GM19395 (cell line): ENCODE data around the gene C1QL3.

Experiments used
- ATAC-seq: cut with Tn5 transposase; IDR thresholded peaks from one replicate; pipeline ENCODE4 v1.9.1; 2021; ENCODE audit warnings: mild to moderate bottlenecking, moderate library complexity; ENCODE audit not compliant: unreplicated experiment

Gene C1QL3

DNA sequence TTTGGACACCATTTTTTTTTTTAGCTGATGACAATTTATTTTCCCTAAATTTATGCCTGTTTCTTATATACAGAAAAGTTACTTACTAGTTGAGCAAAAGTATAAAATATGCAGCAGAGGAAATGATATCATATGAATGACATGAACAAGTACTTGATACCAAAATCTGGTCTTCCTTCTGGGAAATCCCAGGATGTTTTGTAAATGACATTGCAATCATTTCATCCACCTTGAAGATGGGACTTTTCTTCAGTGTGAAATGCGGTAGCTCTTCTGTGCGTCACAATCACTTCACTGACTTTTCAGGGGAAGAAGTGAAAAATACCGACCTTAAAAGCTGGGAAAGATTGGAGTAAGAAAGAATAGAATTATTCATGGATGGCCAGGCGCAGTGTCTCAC, 23.8 kb downstream of the C1QL3 start:
- ATAC-seq = no peak

DNA sequence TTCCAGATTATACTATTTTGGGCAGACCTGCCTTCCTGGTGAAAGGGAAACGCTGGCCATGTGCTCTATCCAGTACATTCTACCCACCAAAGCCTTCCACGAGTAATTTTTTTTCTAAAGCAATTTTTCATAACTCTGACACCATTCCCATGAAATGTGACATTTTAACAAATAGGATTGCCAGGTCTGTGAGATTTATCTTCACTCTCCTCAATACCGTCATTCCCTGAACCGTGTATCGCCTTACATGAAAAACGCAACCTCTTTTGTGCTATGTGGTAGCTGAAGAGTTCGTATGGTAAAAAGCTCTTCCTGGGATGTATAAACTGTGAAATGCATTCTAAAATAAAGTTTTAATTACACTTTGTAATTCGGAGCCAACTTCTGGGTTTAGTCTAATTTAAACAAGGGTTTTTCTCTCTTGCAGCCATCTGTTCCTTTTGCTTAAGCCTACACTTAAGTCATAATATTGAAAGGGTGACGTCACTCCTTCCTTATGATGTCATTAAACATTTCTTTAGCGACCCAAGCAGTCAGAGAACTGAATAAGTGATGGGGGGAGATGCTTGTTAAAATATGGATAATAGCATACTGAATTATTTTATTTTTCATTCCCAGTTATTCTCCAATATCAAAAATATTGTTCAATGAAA, 27.7 kb downstream of the C1QL3 start:
- ATAC-seq = no peak

DNA sequence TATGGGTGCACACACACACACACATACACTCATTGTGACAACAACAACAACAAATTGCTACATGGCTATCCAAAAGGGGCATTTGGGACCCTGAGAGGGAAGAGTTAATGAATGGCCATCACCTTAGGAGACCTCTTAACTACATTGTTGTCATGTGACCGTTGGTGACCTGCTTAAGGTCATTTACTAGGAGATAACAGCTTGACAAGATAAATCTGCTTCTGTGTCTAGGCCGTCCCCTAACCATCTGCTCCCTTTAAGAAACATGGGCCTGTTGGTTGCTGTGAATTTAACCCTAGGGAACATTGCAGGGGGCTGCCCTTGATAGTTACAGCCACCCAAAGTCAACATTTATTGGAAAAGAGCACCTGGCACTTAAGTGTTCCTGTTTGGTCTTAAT, 29.7 kb downstream of the C1QL3 start:
- no peak for ATAC-seq

DNA sequence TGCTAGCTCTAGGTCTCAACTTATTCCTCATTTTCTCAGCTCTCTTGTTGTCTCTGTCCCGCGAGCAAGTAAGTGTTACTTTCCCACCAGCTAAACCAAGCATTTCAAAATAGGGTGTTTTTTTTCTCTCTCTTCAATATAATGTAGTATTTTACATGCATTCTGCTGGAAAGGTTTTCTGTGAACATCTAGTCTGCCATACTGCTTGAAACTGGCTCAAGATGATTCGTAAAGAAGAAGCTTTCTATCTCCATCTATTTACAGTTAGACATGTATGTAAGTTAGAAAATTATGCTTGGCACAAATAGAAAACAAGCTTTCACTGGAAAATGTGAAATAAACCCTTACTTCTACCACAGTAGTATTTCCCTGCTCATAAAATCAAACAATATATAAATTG, 31.2 kb downstream of the C1QL3 start:
- ATAC-seq = no peak

DNA sequence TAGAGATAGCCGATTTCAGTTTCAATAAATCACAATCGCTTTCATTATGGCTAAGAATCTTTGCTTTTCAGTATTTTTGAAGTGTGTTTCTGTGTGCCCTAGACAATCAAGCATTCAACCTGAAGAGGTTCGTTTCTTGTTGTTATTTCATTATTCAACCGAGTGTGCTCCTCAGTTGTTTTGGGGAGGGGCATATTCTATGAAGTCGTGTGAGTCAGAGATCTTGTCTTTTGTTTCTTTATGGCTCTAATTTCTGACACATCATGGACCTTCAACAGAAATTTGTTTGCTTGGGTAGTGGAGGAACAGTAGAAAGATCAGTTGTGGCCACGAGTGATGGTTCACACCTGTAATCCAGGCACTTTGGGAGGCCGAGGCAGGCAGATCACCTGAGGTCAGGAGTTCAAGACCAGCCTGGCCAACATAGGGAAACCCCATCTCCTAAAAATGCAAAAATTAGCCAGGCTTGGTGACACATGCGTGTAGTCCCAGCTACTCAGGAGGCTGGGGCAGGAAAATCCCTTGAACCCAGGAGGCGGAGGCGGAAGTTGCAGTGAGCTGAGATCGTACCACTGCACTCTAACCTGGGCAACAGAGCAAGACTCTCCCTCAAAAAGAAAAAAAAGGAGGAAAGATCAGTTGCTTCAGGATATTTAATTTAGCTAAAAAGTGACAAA, 38.3 kb downstream of the C1QL3 start:
- no peak for ATAC-seq

DNA sequence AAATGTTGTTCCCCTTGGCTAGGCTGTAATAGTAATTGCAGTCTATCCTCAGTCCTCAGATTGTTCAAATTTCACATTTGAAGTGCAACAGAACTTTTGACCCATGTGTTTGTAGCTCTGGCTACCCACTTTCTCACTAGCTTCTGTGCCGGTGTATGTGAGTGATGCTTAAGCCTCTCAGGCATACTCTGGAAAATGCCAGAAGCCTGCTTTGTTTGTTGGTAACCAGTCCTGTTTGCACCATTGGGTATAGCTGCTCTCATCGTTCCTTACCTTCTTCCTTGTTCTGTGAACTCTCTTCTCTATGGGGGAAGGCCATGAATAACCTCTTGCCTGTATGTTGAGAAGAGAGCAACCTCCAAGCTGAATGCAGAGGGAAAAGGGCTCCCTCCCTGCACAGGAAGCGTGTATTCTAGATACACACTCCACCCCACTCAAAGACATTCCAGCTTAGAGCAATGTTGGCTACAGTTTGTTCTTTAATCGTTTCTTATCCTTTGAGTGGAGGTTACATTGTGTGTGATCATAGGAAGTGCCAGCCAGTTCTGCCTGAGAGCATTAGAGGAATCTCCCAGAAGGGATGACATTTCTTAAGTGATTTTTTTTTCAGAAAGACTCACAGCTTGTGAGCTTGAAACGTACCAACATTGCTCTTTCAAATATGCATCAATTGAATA, 40.5 kb downstream of the C1QL3 start:
- no peak for ATAC-seq

DNA sequence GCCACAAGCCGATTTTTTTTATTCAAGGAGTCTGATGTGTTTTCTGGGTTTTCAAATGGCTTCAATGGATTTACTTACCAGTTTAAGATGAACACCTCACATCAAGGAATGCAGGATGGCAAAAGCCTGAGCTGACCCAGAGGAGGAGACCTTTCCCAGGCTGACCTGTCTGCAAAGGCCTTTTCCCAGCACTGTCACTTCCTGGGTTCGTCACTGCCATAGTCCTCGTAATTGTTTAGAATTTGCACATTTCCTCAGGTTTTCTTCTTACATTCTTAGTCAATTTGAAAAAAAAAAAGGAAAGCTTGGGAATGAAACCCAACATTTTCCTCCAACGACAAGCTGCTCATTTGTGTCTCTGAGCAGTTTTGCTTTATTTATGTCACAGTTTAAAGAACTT, 42.9 kb downstream of the C1QL3 start:
- no peak for ATAC-seq

DNA sequence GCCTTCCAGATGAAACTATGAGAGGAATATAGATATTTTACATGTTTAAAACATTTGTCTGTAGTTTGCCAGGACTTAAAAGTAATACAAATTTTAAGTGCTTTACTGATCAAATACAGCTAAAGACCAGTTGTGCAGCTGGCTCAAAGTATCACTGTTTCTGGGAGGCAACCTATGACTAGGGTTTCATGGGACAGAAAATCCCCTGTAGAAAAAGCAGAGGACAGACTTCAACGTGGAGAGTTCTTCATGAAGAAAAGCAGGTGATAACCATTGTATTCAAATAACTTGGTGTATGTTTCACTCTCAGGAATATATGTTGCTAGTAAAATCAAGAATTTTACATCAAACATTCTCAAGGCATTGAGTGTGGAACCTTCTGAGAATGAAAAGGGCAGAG, 43.9 kb downstream of the C1QL3 start:
- ATAC-seq = no peak

DNA sequence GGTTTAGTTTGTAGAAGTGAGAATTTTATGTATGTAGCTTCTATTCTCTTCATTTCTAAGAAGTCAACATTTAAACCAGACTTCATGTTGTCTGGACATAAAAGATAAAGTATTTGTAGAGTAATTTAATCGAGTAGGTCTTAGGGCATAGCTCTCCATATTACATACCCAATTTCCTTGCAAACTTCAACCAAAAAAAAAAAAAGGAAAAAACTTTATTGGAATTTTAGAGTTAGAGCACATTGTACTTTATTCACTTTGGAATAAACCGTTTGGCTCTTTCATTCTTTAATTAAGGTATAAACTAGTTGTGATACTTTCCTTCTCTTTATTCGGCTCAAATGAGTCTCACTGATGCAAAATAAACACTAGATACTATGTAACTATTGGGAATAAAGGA, 48.9 kb downstream of the C1QL3 start:
- no peak for ATAC-seq

DNA sequence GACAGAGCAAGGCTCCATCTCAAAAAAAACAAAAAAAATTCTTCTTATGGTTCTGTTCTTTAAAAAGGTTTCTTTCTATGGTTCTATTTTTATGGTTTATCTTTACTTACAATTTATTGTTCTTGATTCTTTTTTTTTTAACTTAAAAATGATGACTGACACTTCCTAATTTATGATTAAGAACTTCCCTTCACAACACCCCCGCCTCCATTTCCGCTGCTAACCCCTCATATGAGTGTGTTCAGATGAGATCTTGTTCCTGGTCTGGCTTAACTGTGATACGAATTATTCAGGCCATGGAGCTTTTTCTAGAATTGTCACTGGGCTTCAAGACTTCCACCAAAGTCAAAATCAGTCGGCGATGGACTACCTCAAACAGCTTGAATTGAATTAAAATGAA, 50.9 kb downstream of the C1QL3 start:
- ATAC-seq = no peak

DNA sequence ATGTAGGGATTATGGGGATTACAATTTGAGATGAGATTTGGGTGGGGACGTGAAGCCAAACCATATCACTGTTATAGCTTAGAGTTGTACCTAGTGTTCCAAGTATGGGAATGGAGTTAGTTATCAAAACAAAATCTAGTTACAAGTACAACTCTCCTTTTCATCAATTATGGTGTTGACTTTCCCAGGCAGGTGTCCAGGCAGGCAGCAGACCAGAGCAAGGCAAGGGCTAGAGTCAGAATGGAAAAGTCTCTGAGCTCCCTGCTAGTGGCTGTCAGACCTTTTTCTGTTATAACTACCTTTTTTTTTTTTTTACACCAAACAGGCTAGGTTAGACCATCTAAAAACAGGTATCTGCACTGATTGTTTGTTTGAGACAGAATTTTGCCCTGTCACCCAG, 55.7 kb downstream of the C1QL3 start:
- no peak for ATAC-seq
